Suppressor macrophage treated with lipopolysaccharide for 1 hour (primary cell): ENCODE results near the gene INPP5A.
"Not testable (repeated sequence)": the region's sequence is repeated elsewhere in the genome, so short reads cannot be mapped to it uniquely, and the experiment has no call there.

Source experiments
- DNase-seq, 3 donors: peaks; one replicate each; pipeline ENCODE4 v3.0.0-alpha.2; 2020 to 2022

Gene INPP5A

DNA sequence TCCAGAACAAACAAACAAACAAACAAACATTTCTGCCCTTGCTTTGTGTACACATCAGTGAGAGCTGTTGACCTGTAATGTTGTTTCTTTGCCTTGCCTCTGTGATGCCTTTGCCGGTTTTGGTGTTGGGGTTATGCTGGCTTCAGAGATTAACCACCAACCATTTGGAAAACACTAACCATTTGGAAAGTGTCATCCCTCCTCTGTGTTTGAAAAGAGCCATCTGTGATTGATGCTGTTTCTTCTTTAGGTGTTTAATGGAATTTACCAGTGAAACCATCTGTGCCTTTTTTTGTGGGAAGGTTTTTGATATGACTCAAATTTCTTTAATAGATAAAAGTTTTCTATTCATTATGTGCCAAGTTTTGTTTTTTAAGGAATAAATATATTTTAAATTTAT lies 46.5 kb downstream of the INPP5A start:
- no peak for DNase-seq

DNA sequence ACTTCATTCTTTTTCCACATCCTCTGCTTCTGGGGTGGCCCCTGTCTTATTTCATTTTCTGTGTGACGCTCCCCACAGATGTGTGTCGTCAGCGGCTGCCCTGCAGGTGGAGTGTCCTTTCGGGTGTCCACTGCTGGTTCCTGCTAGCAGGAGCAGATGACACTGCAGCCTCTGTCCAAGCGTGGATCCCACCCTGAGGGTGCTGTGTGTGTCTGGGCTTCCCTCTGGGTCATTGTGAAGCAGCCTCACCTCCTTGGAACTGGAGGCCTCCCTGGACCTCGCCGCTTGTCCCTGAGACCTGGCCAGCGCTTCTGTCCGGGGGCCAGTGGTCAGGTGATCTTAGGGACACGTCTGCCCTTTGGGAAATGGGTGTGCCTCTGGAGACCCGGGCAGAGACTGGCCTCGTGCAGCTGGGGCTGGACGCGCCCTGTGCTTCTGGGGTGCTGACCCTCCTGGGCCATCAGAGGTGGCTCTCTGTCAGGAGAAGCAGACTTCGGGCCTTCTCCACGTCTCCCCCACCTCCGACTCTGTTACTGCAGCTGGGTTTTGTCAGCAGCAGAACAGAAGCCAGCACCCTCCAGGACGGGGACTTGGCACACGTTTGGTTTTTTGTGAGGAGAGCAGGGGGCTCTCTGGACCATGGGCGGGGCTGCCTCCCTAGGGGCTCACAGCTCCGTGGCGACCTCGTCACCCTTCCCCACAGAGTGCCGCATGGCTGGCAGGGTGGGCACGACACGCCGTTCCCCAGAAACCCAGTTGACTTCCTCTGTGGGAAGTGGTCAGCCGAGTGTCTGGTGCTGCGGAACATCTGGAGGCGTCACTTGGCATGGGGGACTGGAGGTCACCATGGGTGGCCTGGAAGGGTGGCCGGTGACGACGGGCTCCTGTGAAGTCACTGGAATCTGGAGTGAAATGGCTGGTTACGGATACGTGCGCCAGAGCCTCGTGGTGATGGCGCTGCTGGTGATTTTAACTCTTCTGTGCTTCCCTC lies 48.4 kb downstream of the INPP5A start:
- peak; percentile 63 to 69 (median 66) for DNase-seq

DNA sequence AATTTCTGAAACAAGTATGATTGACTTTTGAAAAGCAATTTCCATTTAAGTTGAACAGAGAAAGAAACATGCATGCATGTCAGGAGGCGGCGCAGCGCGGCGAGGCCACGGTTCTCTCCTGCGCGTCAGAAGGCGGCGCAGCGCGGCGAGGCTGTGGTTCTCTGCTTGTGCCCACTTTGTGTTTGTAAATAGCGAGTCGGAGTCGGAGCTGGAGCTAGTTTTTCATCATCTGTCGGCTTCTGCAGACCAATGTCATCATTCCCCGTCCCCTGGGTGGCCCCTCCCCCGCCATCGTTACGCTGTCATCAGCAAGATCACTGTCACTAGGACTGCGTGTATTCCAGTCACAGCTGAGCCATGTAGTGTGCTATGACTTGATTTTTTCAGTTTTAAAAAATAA lies 49.2 kb downstream of the INPP5A start:
- no peak for DNase-seq

GRCh38 chr10:132587175-132587574 lies 49.6 kb downstream of the INPP5A start:
- no peak for DNase-seq

- DNase-seq, result peak; percentile 83 to 92 (median 91)
These were observed 50.9 kb downstream of the INPP5A start for GRCh38 chr10:132588301-132589013.

DNA sequence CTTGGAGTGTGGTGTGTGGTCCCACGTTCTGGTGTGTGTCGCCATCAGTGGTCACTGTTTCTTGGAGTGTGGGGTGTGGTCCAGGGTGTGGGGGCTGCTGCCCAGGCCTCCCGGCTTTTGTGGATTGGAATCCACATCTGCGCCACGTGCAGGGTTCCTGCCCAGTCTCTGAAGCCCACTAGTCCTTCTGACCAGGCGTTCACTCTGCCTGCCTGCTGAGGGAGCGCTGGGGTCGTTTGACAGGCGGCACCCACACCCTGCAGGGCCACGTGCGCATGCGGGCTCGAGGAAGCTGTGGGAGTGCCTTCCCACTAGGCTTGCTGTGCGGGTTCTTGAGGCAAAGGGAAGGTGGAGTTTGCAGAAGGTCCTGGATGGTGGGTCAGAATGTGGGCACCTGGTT lies 51.4 kb downstream of the INPP5A start:
- peak in 2 of 3 donors; percentile 16 to 31 for DNase-seq

DNA sequence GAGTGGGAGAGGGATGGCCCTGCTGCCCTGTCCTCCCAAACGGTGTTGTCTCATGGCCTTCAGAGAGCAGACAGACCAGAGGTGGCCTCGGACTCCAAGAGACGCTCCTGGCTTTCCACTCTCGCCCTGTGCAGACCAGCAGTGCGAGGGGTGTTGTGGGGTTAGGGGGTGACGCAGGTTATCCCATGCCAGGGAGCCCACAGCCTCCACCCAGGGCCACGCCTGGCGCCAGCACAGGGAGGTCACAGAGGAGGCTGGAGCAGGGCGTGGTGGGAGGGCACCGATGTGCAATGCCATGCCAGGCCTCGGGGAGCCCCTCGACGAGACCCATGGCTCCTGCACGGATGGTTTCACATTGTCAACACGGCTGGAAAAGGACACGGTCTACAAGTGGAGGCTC lies 52.1 kb downstream of the INPP5A start:
- DNase-seq, result no peak

- no peak for DNase-seq
These were observed 52.6 kb downstream of the INPP5A start for GRCh38 chr10:132590094-132590751.

DNA sequence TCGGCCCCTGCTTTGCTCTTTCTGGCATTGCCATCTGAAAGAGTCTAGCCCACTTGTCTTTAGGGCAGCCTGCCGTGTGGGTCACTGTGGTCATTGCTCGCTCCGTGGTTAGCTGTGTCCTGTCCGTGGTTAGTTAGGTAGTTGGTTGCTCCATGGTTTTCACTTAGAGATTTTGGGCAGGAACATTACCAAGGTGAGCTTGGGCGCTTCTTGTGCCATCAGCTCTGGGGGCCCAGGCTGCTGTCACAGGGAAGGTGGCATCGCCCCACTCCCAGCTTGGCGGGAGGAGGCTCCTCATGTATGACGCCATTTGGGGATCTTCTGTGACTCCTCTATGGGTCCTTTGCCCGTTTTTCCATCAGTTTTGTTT lies 53.1 kb downstream of the INPP5A start:
- DNase-seq, result peak in 1 of 3 donors; percentile 19

DNA sequence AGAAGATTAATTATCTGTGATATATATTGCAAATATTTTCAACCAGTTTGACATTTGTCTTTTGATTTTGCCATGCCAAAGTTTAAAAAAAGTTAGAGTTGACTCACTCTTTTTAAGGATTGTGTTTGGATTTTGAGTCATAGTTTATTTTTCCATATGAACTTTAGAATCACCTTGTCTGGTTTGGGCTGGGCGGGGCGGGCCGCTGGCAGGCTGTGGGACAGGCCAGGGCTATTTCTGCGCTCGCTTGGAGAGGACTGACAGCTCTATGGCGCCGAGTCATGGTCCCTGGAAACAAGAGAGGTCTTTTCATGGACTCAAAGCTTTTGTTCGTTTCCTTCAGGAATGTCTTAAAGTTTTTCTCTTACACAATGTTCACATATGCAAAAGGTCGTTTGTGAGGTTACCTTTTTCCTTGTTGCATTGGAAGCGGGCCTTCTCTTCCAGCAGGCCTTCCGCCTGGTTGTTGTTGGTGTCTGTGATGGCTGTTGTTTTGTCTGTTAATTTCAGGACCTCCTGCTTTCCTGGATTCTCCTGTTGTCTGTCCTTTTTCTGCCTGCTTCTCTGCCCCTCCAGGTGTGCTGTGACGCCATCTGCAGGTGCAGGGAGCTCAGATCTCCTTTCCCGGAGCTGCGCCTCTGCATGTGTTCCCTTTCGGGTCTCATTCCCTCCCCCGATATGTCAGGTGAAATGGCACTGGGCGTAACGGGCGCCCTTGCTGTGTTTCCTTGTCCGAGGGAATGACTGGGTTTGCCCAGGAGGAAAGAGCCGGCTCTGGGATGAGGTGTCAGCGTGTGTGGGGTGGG lies 53.8 kb downstream of the INPP5A start:
- DNase-seq, result no peak

DNA sequence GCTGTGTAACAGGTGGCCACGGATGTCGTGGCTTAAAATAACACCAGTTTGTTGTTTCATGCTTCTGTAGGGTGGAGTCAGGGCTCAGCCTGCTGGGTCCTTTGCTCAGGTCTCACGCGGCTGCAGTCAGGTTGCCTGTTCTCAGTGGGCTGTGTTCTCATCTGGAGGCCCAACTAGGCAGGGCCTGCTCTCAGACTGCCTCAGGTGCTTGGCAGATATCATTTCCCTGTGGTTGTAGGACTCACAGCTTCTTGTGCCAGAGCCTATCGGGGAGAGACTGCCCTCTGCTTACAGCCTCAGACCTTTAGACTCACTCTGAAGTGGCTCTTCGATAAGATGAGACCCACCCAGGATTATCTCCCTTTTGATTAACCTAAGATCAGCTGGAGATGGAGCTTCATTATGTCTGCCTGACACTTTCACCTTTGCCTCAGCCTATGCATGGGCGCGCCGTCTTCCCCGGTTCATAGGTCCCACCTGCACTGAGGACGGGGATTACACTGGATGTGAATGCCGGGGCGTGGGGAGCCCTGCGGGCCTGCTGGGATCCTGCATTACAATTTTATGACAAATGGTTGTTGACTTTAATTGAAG lies 55.3 kb downstream of the INPP5A start:
- no peak for DNase-seq

DNA sequence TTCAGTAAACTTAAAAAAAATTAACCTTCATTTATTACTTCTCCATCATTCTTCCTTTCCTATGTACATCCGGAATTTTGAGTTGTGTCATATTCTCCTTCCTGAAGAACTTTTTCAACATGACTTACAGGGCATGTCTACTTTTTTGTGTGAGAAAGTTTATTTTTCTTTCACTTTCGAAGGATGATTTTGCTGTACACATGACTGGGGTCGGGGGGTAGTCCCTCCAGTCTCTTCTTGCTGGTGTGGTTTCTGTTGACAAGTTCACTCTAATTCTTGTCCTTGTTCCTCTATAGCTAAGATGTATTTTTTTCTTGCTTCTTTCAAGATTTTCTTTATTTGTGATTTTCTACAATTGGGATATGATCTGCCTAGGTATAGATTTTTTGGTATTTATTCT lies 55.8 kb downstream of the INPP5A start:
- DNase-seq, result peak; percentile 66 to 76 (median 68)

DNA sequence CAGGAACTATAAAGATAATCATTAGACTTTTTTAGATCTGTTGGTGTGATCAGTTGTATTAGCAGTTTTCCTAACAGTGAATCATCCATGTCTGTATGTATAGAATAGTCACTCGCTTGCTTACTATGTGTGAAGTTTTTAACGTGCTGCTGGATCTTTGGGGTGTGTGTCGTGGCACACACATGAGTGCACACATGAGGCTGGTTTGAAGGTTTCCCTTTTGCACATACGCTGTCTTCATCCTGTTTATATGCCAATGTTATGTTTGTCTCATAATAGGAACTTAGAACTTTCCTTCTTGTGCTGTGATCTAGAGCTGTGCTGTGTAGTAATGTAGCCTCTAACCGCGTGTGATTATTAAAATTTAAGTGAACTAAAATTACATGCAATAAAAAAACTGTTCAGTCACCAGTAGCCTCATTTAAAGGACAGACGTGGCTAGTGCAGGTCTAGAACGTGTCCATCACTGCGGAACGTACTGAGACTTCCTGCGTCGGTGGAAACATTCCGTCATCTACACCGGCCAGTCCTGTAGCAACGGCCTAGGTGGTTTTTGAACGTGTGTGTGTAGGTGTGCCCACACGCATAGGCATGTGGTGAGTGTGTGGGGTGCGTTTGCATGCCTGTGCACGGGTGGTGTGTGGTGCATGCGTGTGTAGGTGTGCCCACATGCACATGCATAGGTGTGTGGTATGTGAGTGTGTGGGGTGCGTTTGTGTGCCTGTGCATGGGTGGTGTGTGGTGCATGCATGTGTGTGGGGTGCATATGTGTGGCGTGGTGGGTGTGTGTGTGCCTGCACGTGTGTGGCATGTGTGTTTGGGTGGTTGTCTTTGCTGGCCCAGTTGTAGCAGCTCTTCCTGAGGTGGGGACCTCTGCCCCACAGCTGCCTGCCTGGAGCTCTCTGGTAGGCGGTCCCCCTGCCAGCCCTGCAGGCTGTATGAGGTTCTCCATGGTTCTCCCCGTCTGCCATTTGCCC lies 56.6 kb downstream of the INPP5A start:
- DNase-seq, result peak in 1 of 3 donors; percentile 22

- DNase-seq, result no peak
These were observed 57.4 kb downstream of the INPP5A start for GRCh38 chr10:132595021-132595420.

GRCh38 chr10:132595854-132596253 lies 58.3 kb downstream of the INPP5A start:
- no peak for DNase-seq

- DNase-seq, result no peak
These were observed 59.2 kb downstream of the INPP5A start for GRCh38 chr10:132596742-132597279.

GRCh38 chr10:132597654-132598053 lies 60.1 kb downstream of the INPP5A start:
- DNase-seq, result no peak

DNA sequence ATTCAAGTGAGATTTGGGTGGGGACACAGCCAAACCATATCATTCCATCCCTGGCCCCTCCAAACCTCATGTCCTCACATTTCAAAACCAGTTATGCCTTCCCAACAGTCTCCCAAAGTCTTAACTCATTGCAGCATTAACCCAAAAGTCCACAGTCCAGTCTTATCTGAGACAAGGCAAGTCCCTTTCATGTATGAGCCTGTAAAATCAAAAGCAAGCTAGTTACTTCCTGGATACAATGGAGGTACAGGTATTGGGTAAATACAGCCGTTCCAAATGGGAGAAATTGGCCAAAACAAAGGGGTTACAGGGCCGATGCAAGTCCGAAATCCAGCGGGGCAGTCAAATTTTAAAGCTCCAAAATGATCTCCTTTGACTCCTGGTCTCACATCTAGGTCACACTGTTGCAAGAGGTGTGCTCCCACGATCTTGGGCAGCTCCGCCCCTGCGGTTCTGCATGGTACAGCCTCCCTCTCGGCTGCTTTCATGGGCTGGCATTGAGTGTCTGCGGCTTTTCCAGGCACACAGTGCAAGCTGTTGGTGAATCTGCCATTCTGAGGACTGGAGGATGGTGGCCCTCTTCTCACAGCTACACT lies 61.5 kb downstream of the INPP5A start:
- not testable (repeated sequence) for DNase-seq

DNA sequence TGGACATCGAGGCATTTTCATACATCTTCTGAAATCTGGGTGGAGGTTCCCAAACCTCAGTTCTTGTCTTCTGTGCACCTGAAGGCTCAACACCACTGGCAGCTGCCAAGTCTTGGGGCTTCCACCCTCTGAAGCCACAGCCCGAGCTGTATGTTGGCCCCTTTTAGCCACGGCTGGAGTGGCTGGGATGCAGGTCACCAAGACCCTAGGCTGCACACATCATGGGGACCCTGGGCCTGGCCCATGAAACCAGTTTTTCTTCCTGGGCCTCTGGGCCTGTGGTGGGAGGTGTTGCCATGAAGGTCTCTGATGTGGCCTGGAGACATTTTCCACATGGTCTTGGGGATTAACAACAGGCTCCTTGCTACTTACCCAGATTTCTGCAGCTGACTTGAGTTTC lies 62.1 kb downstream of the INPP5A start:
- no peak for DNase-seq

- DNase-seq, result no peak
These were observed 62.8 kb downstream of the INPP5A start for GRCh38 chr10:132600416-132600815.
